ENCODE measurements around the gene FHOD3.

DNA sequence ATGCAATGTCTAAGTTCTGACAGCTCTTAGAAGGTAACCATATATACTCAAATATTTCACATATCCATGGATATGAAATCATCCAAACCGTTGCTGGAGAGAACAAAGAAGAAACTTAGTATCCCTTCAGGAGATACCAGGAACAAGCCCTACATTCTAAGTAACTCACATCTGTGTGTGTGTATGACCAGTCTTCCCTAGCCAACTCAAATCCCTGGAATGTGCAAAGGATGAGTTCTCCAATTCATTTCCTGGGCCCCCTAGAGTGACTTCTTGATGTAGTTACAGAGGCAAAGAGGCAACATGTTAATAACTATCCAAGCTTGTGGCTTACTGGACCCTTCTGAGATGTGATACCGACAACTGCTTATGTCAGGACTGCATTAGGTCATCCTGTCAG, 511.2 kb downstream of the FHOD3 start:
- TF ChIP-seq FOSL1 (IDR thresholded peaks at IDR 0.05; ENCODE audit: insufficient read depth, low read depth, low read length) (no peak), SP1 (IDR thresholded peaks at IDR 0.05; ENCODE audit: low read depth, low read length) (no peak), EZH2 (IDR thresholded peaks at IDR 0.05; ENCODE audit: low read depth, low read length, severe bottlenecking) (no peak)
